Femur (tissue), 1 donor: ENCODE data around the gene SPATA31C1.

Source experiments
- DNase-seq: peaks from one replicate; pipeline ENCODE4 v3.0.0-alpha.2; 2017

Gene SPATA31C1

DNA sequence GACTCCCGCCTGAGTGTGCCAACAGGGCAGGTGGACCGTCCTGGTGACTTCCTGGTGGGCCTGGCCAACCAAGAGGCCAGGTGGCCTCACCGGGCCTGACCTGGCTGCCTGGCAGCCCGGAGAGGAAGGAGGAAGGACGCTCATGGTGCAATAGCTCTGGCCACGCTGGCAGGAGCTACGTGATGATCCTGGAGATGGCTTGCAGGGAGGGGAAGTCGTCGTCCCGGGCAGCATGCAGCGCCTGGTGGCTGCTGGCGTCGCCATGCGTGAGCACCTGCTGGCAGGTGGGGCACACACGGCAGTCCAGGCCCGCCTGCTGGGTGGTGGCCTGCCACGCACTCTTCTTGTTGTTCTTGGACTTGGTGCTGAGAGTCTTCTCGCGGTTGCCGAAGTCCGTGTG lies 26.3 kb downstream of the SPATA31C1 start:
- DNase-seq = no peak

DNA sequence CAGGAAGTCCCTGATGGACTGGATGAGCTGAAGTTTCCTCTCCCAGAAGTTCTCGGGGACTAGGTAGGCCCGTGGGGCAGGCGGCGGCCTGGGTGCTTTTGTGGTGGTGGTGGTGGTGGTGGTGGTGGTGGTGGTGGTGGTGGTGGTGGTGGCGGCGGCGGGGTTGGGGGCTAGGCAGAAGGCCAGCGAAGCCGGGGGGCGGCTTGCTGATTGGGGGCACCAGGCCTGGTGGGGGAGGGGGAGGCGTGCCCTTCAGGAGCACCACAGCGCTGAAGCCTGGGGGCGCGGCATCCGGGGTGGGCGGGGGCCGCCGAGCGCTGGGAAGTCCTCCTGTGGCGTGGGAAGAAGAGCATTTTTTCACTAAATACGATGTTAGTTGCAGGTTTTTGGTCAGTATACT lies 26.9 kb downstream of the SPATA31C1 start:
- no peak for DNase-seq

DNA sequence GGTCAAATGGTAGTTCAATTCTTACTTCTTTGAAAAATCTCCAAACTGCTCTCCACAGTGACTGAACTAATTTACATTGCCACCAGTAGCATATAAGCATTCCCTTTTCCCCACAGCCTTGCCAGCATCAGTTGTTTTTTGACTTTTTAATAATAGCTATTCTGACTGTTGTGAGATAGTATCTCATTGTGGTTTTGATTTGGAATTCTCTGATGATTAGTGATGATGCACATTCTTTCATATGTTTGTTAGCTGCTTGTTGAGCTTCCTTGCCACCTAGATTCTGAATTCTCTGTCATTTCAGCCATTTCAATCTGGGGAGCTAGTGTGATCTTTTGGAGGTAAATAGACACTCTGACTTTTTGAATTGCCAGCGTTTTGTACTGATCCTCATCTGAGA lies 32.5 kb downstream of the SPATA31C1 start:
- no peak for DNase-seq

DNA sequence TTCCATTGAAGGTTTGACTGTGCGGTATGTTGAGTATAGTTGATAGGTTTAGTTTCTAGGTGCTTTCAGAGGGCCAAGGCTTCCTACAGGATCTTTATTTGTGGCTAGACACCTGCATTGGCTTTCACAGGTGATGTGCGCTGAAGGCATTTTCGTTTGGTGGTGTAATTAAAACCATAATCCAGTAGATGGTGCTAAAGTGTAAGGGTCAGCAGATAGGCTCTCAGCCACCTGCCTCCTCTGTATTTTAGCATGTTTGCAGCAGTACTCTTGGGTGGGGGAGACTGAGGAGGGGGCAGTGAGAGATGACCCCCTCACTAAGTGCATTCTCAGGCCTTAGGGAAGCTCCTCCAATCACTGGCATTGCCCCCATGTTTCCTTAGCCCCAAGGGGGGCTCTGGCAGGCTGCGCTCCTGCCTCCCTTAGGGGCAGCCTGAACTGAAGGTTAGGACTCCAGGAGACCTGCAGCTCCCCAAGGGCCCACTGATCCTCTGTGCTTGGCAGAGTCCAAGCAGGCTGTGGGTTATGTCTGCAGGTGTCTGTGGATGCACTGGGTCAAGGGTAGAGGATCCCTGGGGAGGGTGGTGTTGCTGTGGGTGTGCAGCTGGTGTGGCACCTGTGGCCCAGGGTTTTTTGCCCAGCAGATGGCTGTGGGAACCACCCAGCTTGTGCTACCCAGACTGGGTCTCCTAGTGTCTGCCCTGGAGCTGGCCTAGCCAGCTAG lies 33.2 kb downstream of the SPATA31C1 start:
- no peak for DNase-seq

DNA sequence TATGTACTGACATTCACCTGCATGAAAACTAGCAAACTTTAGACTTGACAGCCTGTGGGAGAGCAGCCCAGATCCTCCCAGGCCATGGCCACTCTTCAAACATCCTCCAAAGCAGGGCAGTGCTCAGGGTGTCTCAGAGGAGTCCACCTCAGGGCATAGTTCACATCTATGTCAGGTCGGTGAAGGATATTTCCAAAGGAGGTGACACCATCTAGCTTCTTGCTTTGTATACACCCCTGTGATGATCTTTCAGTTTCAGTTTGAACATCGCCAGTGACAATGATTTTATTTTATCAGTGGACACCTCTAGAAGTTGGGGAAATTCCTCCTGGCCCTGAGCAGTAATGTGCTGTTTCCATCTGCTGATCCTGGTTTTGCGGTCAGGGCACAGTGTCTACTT lies 36.5 kb downstream of the SPATA31C1 start:
- DNase-seq = no peak

DNA sequence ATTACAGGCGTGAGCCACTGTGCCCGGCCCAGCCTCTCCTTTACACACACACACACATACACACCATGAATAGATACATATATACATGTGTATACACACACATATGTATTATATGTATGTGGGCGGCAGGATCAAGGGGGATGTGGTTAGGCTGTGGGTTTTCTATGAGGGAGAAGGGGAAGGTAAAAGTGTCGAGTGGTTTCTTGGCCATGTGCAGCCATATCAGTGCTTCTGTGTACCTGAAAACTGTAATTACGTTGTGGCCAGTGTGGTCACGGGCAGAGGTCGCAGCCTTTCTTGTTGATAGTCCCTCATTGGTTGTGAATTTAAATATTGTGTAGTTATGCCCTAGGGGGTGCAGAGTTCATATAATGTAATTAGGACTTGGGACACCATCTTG lies 40.1 kb downstream of the SPATA31C1 start:
- DNase-seq = no peak

DNA sequence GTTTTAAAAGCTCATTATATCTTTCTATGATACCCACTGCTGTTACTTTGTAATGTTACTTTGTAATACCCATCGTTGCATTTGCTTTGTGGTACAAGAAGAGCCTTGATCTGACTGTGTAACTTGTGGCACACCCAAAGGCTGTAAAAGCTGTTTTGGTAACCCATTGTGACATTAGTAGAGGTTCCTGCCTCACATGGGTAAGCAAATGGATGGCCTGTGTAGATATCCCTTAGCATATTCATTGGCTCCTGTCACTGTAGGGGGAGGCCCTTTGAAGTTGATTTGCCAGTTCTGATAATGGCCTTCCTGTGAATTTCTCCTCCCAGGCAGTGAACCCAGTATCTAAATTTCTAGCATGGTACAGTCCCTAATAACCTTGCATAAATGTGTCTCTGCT lies 40.8 kb downstream of the SPATA31C1 start:
- no peak for DNase-seq

DNA sequence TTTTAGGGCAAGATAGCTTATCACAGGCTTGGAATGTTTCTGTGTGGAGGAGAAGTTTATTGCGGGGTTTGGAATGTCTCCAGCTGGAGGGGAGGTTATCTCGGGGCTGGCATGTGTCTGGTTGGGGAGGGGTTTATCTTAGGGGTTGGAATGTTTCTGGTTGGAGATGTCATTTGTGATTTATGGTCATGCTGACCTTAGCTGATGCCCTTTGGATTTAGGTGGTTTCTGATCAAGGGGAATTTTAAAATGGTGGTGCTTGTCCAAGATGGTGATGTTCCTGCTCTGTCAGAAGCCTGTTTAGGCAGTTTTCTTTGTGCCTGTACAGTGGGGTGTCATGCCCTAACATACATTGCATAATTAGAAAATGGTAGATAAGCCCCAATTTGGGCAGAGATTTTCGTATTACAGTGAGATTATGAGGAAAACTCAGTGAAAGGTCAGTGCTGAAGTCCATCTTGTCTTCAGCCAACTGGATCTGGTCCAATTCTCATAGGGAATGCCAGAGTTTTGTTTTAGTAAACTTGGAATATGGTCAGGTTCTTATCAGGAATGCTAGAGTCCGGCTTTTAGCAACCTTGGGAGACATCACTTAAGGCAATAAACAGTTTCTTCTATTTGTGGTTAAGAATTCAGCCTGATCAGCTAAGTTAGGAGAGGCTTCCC lies 42.3 kb downstream of the SPATA31C1 start:
- no peak for DNase-seq

DNA sequence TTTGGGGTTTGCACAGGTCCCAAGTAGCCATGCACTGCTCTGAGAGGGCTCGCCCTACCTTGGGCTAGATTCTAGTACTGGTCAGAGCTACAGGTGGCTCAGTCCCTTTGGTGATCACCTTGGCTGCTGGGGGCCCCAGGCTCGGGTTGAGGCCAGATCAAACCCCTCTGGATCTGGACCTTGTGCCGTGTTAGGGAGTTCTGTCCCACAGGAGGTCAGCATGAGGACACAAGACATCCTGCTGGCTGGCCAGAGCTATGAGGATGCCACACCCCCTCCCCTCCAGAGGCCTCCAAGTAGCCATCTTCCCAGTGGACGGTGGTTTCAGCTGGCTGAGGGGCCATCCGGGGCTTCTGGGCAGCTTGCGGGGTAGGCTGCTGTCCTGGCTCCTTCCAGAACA lies 46.0 kb downstream of the SPATA31C1 start:
- no peak for DNase-seq

DNA sequence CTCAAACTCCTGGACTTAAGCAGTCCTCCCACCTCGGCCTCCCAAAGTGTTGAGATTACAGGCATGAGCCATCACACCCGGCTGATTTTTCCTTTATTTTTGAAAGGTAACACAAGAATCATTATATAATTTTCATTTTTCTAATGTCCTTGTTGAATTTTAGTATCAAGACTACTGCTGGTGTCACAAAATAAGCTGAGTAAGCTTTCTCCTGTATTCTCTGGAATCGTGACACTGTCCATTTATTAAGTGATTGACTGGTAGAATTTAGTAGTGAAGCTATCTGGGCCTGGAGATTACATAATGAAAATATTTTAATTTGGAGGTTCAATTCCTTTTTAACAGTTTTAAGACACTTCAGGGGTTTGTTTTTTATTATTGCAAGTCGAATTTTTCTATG lies 47.1 kb downstream of the SPATA31C1 start:
- no peak for DNase-seq

DNA sequence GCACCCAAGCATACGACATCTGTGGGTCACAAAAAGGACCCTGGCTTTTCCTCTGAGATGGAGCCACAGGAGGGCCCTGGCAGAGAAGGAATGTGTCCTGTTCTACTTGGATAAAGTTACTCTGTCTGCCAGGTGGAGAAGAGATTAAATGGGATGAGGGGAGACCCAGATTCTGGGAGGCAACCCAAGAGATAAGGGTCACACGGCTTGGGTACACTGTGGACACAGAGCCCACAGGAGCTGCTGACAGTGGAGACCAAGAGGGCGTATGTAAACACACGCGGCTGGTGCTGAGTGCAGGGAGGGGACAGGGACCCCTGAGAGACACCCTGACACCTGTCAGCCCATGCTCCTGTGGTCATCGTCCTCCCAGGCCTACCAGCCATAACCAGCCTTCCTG lies 50.4 kb downstream of the SPATA31C1 start:
- DNase-seq = no peak

DNA sequence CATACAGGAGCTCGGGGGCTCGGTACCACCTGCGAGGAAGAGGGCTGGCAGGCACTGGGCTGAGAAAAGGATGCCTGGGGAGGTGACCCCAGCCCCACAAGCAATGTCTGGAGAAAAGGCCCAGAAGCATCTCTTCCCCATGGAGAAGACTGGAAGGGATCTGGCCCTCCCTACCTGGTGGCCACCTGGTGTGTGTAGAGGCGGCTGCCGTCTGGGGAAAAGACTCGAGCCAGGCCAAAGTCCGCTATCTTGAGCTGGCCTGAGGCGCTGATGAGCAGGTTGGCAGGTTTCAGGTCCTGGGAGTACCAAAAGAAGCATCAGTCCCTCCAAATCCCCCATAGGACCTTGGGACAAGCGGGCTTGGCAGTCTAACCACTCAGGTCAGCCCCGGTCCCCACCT lies 52.8 kb downstream of the SPATA31C1 start:
- DNase-seq = no peak

DNA sequence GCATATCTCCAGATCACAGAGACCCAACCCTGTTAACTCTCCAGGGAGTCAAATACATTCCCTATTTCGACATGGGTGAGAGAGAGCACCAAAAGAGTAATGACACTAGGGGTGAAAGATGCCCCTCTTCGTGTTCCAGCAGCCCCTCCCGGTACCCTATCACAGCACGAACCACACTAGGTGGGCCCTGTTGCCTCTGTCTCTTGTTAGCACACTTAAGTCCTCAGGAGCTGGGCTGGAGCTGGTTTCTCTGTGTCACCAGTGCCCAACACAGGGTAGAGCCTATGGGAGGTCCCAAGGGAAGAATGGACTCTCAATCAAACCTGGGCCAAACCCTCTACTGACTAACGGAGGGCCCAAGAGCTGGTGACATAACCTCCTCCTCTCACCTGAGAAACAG lies 55.4 kb downstream of the SPATA31C1 start:
- no peak for DNase-seq
